IMR-90 (cell line): ENCODE results near the gene OR13A1. TPM values are rescaled to one million over a fixed set of nuclear protein-coding genes. Genes with fewer than 3 reads are reported as not detected.

ENCODE experiments used
- ATAC-seq: fragments of 200-7000 bp; cut with Tn5 transposase; 2 replicates; pipeline ENCODE4 v1.9.1; 2020; ENCODE audit warnings: low read depth, mild to moderate bottlenecking, moderate library complexity
- BruUV-seq: library from RNA; stranded (reverse); fragments of 400-500 nt; replicated peaks from 2 replicates; lab custom pipeline; 2021; lab: Mats Ljungman, UMichigan
- CTCF ChIA-PET: fragments of 300-600 bp; formaldehyde crosslinking; extraction: SDS; loops from one replicate; lab custom pipeline; 2021; ENCODE audit warnings: antibody characterized with exemption; lab: Yijun Ruan, JAX
- POLR2A ChIA-PET: fragments of 300-600 bp; sonication (Branson Sonifier 250); formaldehyde crosslinking; loops from one replicate; lab custom pipeline; 2022; ENCODE audit warnings: antibody characterized with exemption; ENCODE audit not compliant: unreplicated experiment; lab: Charles Lee
- DNase-seq: peaks from one replicate; pipeline ENCODE4 v3.0.0; 2013
- H2AFZ ChIP-seq: replicated peaks from 2 replicates; pipeline ENCODE3; 2013; ENCODE audit warnings: low read length, mild to moderate bottlenecking; ENCODE audit not compliant: poor library complexity
- H2AK5ac ChIP-seq: 2 replicates; pipeline ENCODE4 v1.6.1; 2013; ENCODE audit warnings: low read depth, low read length, inconsistent platforms
- H2AK9ac ChIP-seq: replicated peaks from 2 replicates; pipeline ENCODE3; 2013; ENCODE audit warnings: mild to moderate bottlenecking, low read depth, low read length, moderate library complexity; ENCODE audit not compliant: poor library complexity
- H2BK120ac ChIP-seq: 2 replicates; pipeline ENCODE4 v1.6.1; 2013; ENCODE audit warnings: low read depth, low read length, inconsistent platforms
- H2BK15ac ChIP-seq: 3 replicates; pipeline ENCODE4 v1.6.1; 2013; ENCODE audit warnings: low read depth, low read length, inconsistent platforms
- H2BK20ac ChIP-seq: 2 replicates; pipeline ENCODE4 v1.6.1; 2013; ENCODE audit warnings: low read depth, mild to moderate bottlenecking, inconsistent platforms, low read length, moderate library complexity
- H2BK5ac ChIP-seq: 2 replicates; pipeline ENCODE4 v1.6.1; 2013; ENCODE audit warnings: mild to moderate bottlenecking, low read depth, low read length, inconsistent platforms; ENCODE audit not compliant: poor library complexity, severe bottlenecking
- H3K14ac ChIP-seq: replicated peaks from 2 replicates; pipeline ENCODE4 v1.6.1; 2013; ENCODE audit warnings: low read depth, low read length, inconsistent platforms
- H3K18ac ChIP-seq: 2 replicates; pipeline ENCODE4 v1.6.1; 2013; ENCODE audit warnings: low read depth, low read length, control low read depth
- H3K23ac ChIP-seq: 2 replicates; pipeline ENCODE4 v1.6.1; 2013; ENCODE audit warnings: low read depth, low read length, inconsistent platforms
- H3K27ac ChIP-seq: 2 replicates; pipeline ENCODE4 v1.5.1; 2013; ENCODE audit warnings: mild to moderate bottlenecking, control low read depth, low read length; ENCODE audit not compliant: insufficient read depth
- H3K27me3 ChIP-seq: 2 replicates; pipeline ENCODE4 v1.6.1; 2013; ENCODE audit warnings: low read length; ENCODE audit not compliant: control insufficient read depth, insufficient read depth
- H3K36me3 ChIP-seq: 2 replicates; pipeline ENCODE4 v1.6.1; 2013; ENCODE audit warnings: low read length, mixed read lengths; ENCODE audit not compliant: control insufficient read depth, insufficient read depth
- H3K4ac ChIP-seq: 2 replicates; pipeline ENCODE4 v1.6.1; 2013; ENCODE audit warnings: low read depth, low read length, inconsistent platforms
- H3K4me1 ChIP-seq: 2 replicates; pipeline ENCODE4 v1.6.1; 2013; ENCODE audit warnings: low read length, mixed read lengths; ENCODE audit not compliant: control insufficient read depth, insufficient read depth
- H3K4me2 ChIP-seq: 2 replicates; pipeline ENCODE4 v1.6.1; 2013; ENCODE audit warnings: low read depth, mild to moderate bottlenecking, control low read depth, low read length, moderate library complexity
- H3K4me3 ChIP-seq: 2 replicates; pipeline ENCODE4 v1.5.1; 2013; ENCODE audit warnings: low read depth, mild to moderate bottlenecking, control low read depth, low read length, moderate library complexity; ENCODE audit not compliant: insufficient read depth
- H3K56ac ChIP-seq: 2 replicates; pipeline ENCODE4 v1.6.1; 2013; ENCODE audit warnings: low read length, inconsistent platforms; ENCODE audit not compliant: insufficient read depth; ENCODE audit errors: extremely low read depth
- H3K79me1 ChIP-seq, 2 experiments: 2 replicates each; pipeline ENCODE4 v1.6.1; 2013; ENCODE audit warnings: low read length in 2 of 2, inconsistent platforms in 1 of 2, low read depth in 1 of 2
- H3K9ac ChIP-seq: 2 replicates; pipeline ENCODE4 v1.6.1; 2013; ENCODE audit warnings: low read depth, low read length, control low read depth
- H3K9me1 ChIP-seq: 2 replicates; pipeline ENCODE4 v1.6.1; 2013; ENCODE audit warnings: low read length, inconsistent platforms; ENCODE audit not compliant: insufficient read depth
- H3K9me3 ChIP-seq: 2 replicates; pipeline ENCODE4 v1.6.1; 2013; ENCODE audit warnings: low read length; ENCODE audit not compliant: control insufficient read depth, insufficient read depth
- H4K20me1 ChIP-seq: 2 replicates; pipeline ENCODE4 v1.6.1; 2013; ENCODE audit warnings: low read length, inconsistent platforms; ENCODE audit not compliant: insufficient read depth
- H4K5ac ChIP-seq: 2 replicates; pipeline ENCODE4 v1.6.1; 2013; ENCODE audit warnings: mild to moderate bottlenecking, low read depth, low read length, control low read depth
- H4K8ac ChIP-seq, 2 experiments: 2 replicates each; pipeline ENCODE4 v1.6.1; 2013; ENCODE audit warnings: low read depth in 2 of 2, low read length in 2 of 2, control low read depth in 1 of 2, inconsistent platforms in 1 of 2
- H4K91ac ChIP-seq: 2 replicates; pipeline ENCODE4 v1.6.1; 2013; ENCODE audit warnings: low read depth, low read length, inconsistent platforms; ENCODE audit not compliant: insufficient read depth
- CEBPB ChIP-seq: IDR thresholded peaks from 2 replicates; pipeline ENCODE4 v1.6.1; 2012; ENCODE audit warnings: low read depth, low read length, improper control_type of control experiment
- CHD1 ChIP-seq: IDR thresholded peaks from 2 replicates; pipeline ENCODE4 v1.6.1; 2012; ENCODE audit warnings: low read depth, low read length, improper control_type of control experiment
- CTCF ChIP-seq: conservative IDR thresholded peaks from 2 replicates; pipeline ENCODE4 v1.5.1; 2012; ENCODE audit warnings: mild to moderate bottlenecking, low read depth, low read length, improper control_type of control experiment
- ELK1 ChIP-seq: fragments of 150-350 bp; IDR thresholded peaks from 2 replicates; pipeline ENCODE4 v1.6.1; 2016; ENCODE audit warnings: low read depth, mild to moderate bottlenecking, low read length, moderate library complexity, borderline replicate concordance
- MAFK ChIP-seq: IDR thresholded peaks from 2 replicates; pipeline ENCODE4 v1.6.1; 2012; ENCODE audit warnings: low read depth, low read length, improper control_type of control experiment
- MAZ ChIP-seq: IDR thresholded peaks from 2 replicates; pipeline ENCODE4 v1.6.1; 2012; ENCODE audit warnings: low read depth, mild to moderate bottlenecking, low read length, improper control_type of control experiment, moderate library complexity, borderline replicate concordance
- MXI1 ChIP-seq: IDR thresholded peaks from 2 replicates; pipeline ENCODE4 v1.6.1; 2012; ENCODE audit warnings: low read depth, mild to moderate bottlenecking, low read length, moderate library complexity, borderline replicate concordance
- NFE2L2 ChIP-seq: fragments of 150-350 bp; IDR thresholded peaks from 2 replicates; pipeline ENCODE4 v1.6.1; 2016; ENCODE audit warnings: low read depth, mild to moderate bottlenecking, low read length
- POLR2A ChIP-seq: IDR thresholded peaks from 2 replicates; pipeline ENCODE4 v1.6.1; 2012; ENCODE audit warnings: mild to moderate bottlenecking, low read depth, low read length
- RAD21 ChIP-seq: IDR thresholded peaks from 2 replicates; pipeline ENCODE4 v1.6.1; 2012; ENCODE audit warnings: low read length, improper control_type of control experiment
- RFX5 ChIP-seq: IDR thresholded peaks from 2 replicates; pipeline ENCODE4 v1.8.0; 2012; ENCODE audit warnings: low read depth, mild to moderate bottlenecking, low read length, moderate library complexity
- SMC3 ChIP-seq: fragments of 150-350 bp; IDR thresholded peaks from 2 replicates; pipeline ENCODE4 v1.6.1; 2016; ENCODE audit warnings: low read depth, mild to moderate bottlenecking, antibody characterized with exemption, low read length, moderate library complexity
- WGBS, 2 experiments: methylation state at CpG; one replicate each; pipeline versions ENCODE4 v1.1.5 to v1.1.7; 2013; ENCODE audit warnings: missing lambda C conversion rate in 2 of 2; ENCODE audit not compliant: insufficient read length in 1 of 2; ENCODE audit errors: extremely low coverage in 2 of 2; 5-methylcytosine and 5-hydroxymethylcytosine counted together
- dilution Hi-C: fragments of 300-500 bp; cut with HindIII; formaldehyde crosslinking; loops from one replicate; pipeline ENCODE4 v1.14.3; 2018; ENCODE audit warnings: low sequenced_read_pairs; ENCODE audit not compliant: unreplicated experiment
- in situ Hi-C: fragments of 300-500 bp; cut with MboI; formaldehyde crosslinking; loops from 3 replicates; pipeline ENCODE4 v1.14.3; 2019; ENCODE audit warnings: low sequenced_read_pairs, inconsistent platforms, mixed read lengths
- intact Hi-C: fragments of 100-400 bp; cut with micrococcal nuclease; formaldehyde crosslinking; loops from 2 replicates; pipeline ENCODE4 v1.10.0; 2022
- polyA plus RNA-seq, 3 experiments: library from polyadenylated mRNA; depleted of rRNA; stranded (reverse); fragments of >200 nt; gene quantifications; 2 replicates each; pipeline ENCODE4 v1.2.3, GENCODE V29; 2012; ENCODE audit warnings: low replicate concordance in 1 of 3
- total RNA-seq: library from RNA; depleted of rRNA; stranded (reverse); fragments of >200 nt; gene quantifications from 2 replicates; pipeline ENCODE4 v1.2.3, GENCODE V29; 2012

Gene OR13A1
- total and polyA plus RNA-seq, 2 of the 4 experiments (the other 2 are of a cell fraction), result not detected

GRCh38 chr10:45294681-45295080 lies 20.7 kb downstream of the OR13A1 start:
- H3K14ac ChIP-seq, result no peak overlapping the region
- no peak overlapping the region for H3K27ac ChIP-seq
- H3K9me1 ChIP-seq, result no peaks in the 10 kb centered on the region
- no peaks in the 10 kb centered on the region for H3K9me3 ChIP-seq
- no peak overlapping the region for H2BK15ac ChIP-seq
- no peak overlapping the region for H2BK5ac ChIP-seq
- in situ Hi-C loops, result no loop called here
- no peak overlapping the region for H2BK20ac ChIP-seq
- H3K27me3 ChIP-seq, result no peaks in the 10 kb centered on the region
- intact Hi-C loops, result no loop called here
- no peak overlapping the region for H3K18ac ChIP-seq
- no peak overlapping the region for H3K4me3 ChIP-seq
- no peak overlapping the region for H2AFZ ChIP-seq
- H4K8ac ChIP-seq, result no peak overlapping the region
- DNase-seq (no peak), ATAC-seq (no peak)
- H3K4me1 ChIP-seq, result no peaks in the 10 kb centered on the region
- H4K5ac ChIP-seq, result no peak overlapping the region
- TF ChIP-seq SMC3 (no peak), POLR2A (no peak), RFX5 (no peak), CHD1 (no peak), MAZ (no peak), CEBPB (no peak), NFE2L2 (no peak), ELK1 (no peak), CTCF (no peak), MXI1 (no peak), MAFK (no peak), RAD21 (no peak)
- no peak overlapping the region for H2AK5ac ChIP-seq
- no peak overlapping the region for H3K56ac ChIP-seq
- BruUV-seq, result no TSS peak
- H3K4me2 ChIP-seq, result no peak overlapping the region
- dilution Hi-C loops, result no loop called here
- POLR2A ChIA-PET, result no interaction called here
- no peaks in the 10 kb centered on the region for H3K79me1 ChIP-seq
- no peaks in the 10 kb centered on the region for H4K20me1 ChIP-seq
- no peak overlapping the region for H2AK9ac ChIP-seq
- CTCF ChIA-PET, result no interaction called here
- no peaks in the 10 kb centered on the region for H3K36me3 ChIP-seq
- no CpG with 5 or more reads among the region's 2 CpGs for WGBS, 2 experiments
- no peak overlapping the region for H2BK120ac ChIP-seq
- no peak overlapping the region for H4K91ac ChIP-seq
- no peak overlapping the region for H3K9ac ChIP-seq
- H3K23ac ChIP-seq, result no peak overlapping the region
- H3K4ac ChIP-seq, result no peak overlapping the region
